Large intestine (tissue), 3 donors: ENCODE results near the gene GNAO1. TPM values are rescaled to one million over a fixed set of nuclear protein-coding genes. Genes with fewer than 3 reads are reported as not detected.

Experiments used
- DNase-seq, 2 donors: peaks; one replicate each; pipeline versions ENCODE4 v3.0.0 to v3.0.0-alpha.2; 2013
- H3K27ac ChIP-seq: one replicate; pipeline ENCODE4 v1.5.1; 2013; ENCODE audit warnings: low read length
- H3K27me3 ChIP-seq: 2 replicates; pipeline ENCODE4 v1.6.1; 2013; ENCODE audit warnings: low read length; ENCODE audit not compliant: control insufficient read depth, insufficient read depth
- H3K36me3 ChIP-seq: 2 replicates; pipeline ENCODE4 v1.6.1; 2013; ENCODE audit warnings: low read length; ENCODE audit not compliant: control insufficient read depth, insufficient read depth
- H3K4me1 ChIP-seq: one replicate; pipeline ENCODE4 v1.6.1; 2013; ENCODE audit warnings: low read length; ENCODE audit not compliant: control insufficient read depth, insufficient read depth
- H3K4me3 ChIP-seq: one replicate; pipeline ENCODE4 v1.5.1; 2013; ENCODE audit warnings: low read length
- H3K9me3 ChIP-seq: one replicate; pipeline ENCODE4 v1.6.1; 2013; ENCODE audit warnings: mild to moderate bottlenecking, low read depth, low read length, moderate library complexity; ENCODE audit not compliant: control insufficient read depth
- WGBS: methylation state at CpG from one replicate; pipeline ENCODE4 v1.1.5; 2013; ENCODE audit warnings: low lambda C conversion rate; ENCODE audit not compliant: insufficient coverage; 5-methylcytosine and 5-hydroxymethylcytosine counted together
- polyA plus RNA-seq: library from polyadenylated mRNA; unstranded; fragments of 120-200 nt; gene quantifications from one replicate; pipeline ENCODE4 v1.2.1, GENCODE V29; 2013

Gene GNAO1
- polyA plus RNA-seq, 1 donor: 15.9 TPM

DNA sequence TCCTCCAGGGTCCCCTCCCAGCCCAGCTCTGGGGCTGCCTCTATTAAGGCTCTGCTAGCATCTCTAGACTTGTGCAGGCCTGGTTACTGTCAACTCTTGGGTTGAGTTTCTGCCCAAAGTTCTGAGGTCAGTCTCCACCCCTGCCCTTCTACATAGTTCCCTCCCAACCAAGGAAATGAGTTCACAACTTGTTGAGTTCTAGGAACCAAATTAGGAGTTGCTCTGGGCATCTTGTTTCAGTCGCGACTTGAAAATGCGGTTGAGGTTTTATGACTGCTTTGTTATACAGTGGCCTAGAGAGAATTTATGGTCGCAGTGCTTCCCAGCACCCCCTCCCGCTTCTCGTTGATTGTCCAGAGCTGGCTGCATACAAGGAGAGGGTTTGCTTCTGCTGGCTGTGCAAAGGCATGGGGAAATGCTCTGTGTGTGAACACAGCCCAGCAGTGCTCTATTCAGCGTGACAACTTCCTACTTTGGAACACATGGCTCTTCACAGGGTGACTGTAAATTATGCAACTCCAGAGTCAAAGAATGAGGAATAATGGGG is 20.2 kb downstream of the GNAO1 start:
- no peaks in the 10 kb centered on the region for H3K36me3 ChIP-seq
- 40% methylated on average over 1 of the region's 7 CpGs for WGBS
- peak in 1 of 2 donors; percentile 26 for DNase-seq
- no peaks in the 10 kb centered on the region for H3K9me3 ChIP-seq
- peaks cover 7% of the 10 kb centered on the region for H3K27me3 ChIP-seq
- H3K27ac ChIP-seq: peak overlapping the region; percentile 32
- H3K4me3 ChIP-seq: no peak overlapping the region
- H3K4me1 ChIP-seq: no peaks in the 10 kb centered on the region

DNA sequence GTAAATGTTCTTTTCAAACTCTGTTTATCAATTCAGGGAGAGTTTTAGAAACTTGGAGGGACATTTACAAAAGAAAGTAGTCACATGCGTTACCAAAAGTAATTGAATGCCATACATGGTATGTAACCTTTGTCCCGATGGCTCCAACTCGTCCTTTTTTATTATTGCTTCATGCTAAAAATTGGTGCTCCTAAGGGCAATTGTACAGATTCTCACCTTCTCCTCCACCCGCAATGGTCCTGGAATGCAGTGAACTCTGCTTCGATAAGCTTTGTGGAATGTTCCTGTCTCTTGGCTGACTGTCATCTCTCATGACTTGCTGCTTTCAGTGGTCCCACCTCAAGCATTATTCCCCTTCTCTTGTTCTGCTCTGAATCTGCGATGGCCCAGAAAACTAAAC is 20.9 kb downstream of the GNAO1 start:
- no peaks in the 10 kb centered on the region for H3K36me3 ChIP-seq
- WGBS: 20% methylated on average over 1 of the region's 6 CpGs
- no peaks in the 10 kb centered on the region for H3K4me1 ChIP-seq
- peak overlapping the region; percentile 31 for H3K27ac ChIP-seq
- H3K27me3 ChIP-seq: peaks cover 7% of the 10 kb centered on the region
- H3K4me3 ChIP-seq: no peak overlapping the region
- no peak for DNase-seq
- H3K9me3 ChIP-seq: no peaks in the 10 kb centered on the region

DNA sequence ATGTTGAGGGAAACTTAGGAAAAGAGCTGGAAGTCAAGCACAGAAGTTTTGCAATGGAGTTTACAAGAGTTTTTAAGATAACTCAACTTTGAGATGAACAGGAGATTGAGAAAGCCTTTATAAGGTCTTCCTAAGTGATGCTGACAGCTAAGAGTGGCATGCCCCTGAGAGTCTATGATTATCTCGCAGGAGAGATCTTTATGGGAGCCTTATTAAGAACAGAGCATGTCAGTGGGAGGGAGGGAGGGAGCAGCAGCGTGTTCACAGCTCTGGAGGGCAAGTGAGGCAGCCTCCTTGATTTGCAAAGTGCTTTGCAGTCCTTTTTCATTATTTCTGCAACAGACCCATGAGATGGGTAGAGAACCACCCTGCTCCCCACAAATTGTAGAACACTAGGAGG is 30.7 kb downstream of the GNAO1 start:
- H3K4me3 ChIP-seq: no peak overlapping the region
- no peak overlapping the region for H3K27ac ChIP-seq
- H3K9me3 ChIP-seq: no peaks in the 10 kb centered on the region
- no CpG with 5 or more reads among the region's 2 CpGs for WGBS
- peaks cover 3% of the 10 kb centered on the region for H3K27me3 ChIP-seq
- no peaks in the 10 kb centered on the region for H3K36me3 ChIP-seq
- H3K4me1 ChIP-seq: no peaks in the 10 kb centered on the region
- DNase-seq: no peak

DNA sequence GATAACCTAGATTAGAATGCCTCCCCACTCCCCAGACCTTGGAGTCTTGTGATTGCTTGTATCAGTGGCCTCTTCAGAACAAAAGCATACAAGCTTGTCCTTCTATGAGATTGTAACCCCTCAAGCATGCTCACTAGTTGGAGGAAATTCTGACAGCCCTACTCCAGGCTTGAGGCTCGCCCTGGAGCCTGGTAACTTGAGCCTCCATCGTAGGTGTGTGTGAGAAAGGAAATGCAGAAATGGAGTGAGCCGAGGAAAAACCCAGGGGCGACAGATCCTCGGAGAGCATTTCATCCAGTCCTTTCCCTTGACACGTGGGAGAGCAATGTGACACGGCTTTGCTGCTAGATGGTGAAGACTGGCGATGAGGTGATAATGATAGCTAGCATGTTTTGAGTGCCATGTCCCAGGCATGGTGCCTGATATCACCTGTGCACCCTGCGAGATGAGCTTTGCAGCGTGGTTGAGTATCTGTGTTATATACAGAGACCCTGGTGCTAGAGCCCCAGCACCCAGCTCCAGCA is 31.2 kb downstream of the GNAO1 start:
- DNase-seq: no peak
- peaks cover 3% of the 10 kb centered on the region for H3K27me3 ChIP-seq
- H3K9me3 ChIP-seq: no peaks in the 10 kb centered on the region
- no peaks in the 10 kb centered on the region for H3K4me1 ChIP-seq
- H3K27ac ChIP-seq: no peak overlapping the region
- no peaks in the 10 kb centered on the region for H3K36me3 ChIP-seq
- no CpG with 5 or more reads among the region's 10 CpGs for WGBS
- no peak overlapping the region for H3K4me3 ChIP-seq

DNA sequence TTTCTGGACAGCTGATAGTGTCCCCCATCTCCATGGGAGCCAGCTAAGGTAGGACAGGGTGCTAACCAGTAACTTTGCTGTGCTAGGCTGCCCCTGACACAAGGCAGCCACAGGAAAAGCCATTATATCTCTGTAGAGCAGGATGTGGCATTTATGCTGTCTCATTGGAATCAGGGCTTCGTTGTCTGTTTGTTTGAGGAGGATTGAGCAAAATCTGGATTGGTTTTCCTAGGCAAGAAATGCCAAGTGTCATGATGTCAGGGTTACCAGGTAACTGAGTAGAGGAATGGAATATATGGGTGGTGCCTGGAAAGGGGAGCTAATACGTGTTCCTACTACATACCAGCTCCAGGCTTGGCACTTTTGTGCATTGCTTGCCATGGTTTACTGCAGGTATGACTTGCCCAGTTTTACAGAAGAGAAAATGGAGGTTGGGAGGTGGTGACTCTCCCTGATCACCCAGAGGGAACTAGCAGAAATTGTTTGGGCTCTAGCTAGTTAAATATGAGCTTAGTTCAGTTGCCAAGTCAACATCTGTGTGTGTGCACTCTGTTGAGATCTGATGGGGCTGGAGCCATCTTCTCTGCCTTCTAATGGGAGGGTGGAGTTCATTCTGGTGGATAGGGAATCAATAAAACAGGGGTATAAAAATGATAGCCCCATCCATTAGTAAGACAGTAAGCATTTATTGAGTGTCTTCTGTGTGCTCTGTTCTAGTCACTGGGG is 33.9 kb downstream of the GNAO1 start:
- no CpG with 5 or more reads among the region's 2 CpGs for WGBS
- Histone ChIP-seq H3K4me3 (no peak overlapping the region), H3K9me3 (no peaks in the 10 kb centered on the region), H3K27me3 (peaks cover 3% of the 10 kb centered on the region), H3K4me1 (no peaks in the 10 kb centered on the region), H3K27ac (no peak overlapping the region), H3K36me3 (no peaks in the 10 kb centered on the region)
- no peak for DNase-seq

DNA sequence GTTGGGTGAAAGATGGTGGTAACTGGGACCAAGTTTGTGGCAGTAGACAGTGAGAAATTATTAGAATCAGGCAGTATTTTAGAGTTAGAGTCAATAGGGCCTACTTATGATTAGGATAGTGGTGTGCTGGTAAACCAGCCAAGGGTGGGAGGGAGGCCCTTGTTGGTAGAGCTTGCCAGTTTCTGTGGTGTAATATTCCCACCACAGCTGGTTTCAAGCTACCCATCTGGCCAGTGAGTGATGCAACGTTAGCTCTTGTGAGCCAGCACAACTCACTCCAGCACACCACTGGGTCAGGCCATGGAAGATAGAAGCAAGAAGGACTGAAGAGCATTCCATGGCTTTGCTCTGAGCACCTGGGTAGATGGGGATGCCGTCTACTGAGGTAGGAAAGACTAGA is 34.9 kb downstream of the GNAO1 start:
- no peaks in the 10 kb centered on the region for H3K9me3 ChIP-seq
- no peak overlapping the region for H3K4me3 ChIP-seq
- no peaks in the 10 kb centered on the region for H3K4me1 ChIP-seq
- H3K27ac ChIP-seq: no peak overlapping the region
- no CpG with 5 or more reads among the region's 2 CpGs for WGBS
- H3K36me3 ChIP-seq: no peaks in the 10 kb centered on the region
- no peak for DNase-seq
- peaks cover 3% of the 10 kb centered on the region for H3K27me3 ChIP-seq

DNA sequence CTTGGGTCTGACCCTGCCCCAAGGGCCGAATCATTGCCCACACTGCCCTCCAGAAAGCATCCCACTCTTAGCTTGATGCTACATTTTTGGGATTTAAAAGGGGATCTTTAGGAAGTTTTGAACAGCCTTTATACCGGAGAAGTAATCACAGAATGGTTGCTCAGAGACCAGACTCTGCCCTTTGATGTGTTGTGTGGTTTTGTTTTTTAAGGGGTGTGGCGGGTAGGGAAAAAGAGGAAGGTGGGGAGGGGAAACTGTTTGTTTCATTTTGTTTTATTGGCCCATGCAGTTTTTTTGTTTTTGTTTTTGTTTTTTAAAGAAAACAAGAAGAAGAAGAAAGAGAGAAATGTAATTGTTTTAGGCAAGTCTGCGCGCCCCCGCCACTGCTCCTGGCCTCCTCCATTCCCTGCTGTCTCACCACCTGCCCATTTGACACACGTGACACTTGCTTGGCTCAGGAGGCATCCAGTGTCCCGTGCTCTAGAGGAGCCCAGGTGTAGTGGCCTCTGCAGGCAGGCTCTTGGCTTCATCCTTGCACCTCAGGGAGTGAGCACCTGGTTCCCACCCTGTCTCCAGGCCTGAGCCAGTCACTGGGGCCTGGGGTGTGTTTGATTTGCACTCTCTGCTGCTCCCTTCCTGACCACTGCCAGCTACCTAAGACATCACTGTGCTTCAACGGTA is 35.7 kb downstream of the GNAO1 start:
- no peak overlapping the region for H3K4me3 ChIP-seq
- H3K27ac ChIP-seq: no peak overlapping the region
- no peak for DNase-seq
- no peaks in the 10 kb centered on the region for H3K4me1 ChIP-seq
- peaks cover 3% of the 10 kb centered on the region for H3K27me3 ChIP-seq
- H3K9me3 ChIP-seq: no peaks in the 10 kb centered on the region
- WGBS: 57% methylated on average over 1 of the region's 9 CpGs
- no peaks in the 10 kb centered on the region for H3K36me3 ChIP-seq

DNA sequence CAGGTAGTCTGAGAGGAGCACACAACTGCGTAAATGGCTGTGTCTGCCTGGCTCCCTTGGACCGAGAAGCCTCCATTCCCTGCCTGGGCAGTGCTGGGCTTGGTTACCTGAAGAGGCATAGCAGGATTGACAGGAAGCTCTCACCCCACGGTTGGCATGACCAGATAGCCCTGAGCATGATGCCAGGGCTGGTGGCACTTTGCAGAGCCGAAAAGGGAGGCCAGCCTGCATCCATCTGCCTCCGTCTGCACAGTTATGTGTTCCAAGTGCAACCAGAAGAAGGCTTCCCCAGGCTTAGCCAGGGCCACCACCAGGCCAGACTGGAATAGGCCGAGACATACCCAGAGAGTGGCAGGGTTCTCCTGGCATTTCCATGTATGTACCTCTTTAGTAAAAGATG is 36.6 kb downstream of the GNAO1 start:
- H3K4me3 ChIP-seq: no peak overlapping the region
- no CpG with 5 or more reads among the region's 6 CpGs for WGBS
- no peaks in the 10 kb centered on the region for H3K27me3 ChIP-seq
- H3K4me1 ChIP-seq: no peaks in the 10 kb centered on the region
- H3K9me3 ChIP-seq: no peaks in the 10 kb centered on the region
- no peak for DNase-seq
- H3K27ac ChIP-seq: no peak overlapping the region
- no peaks in the 10 kb centered on the region for H3K36me3 ChIP-seq

DNA sequence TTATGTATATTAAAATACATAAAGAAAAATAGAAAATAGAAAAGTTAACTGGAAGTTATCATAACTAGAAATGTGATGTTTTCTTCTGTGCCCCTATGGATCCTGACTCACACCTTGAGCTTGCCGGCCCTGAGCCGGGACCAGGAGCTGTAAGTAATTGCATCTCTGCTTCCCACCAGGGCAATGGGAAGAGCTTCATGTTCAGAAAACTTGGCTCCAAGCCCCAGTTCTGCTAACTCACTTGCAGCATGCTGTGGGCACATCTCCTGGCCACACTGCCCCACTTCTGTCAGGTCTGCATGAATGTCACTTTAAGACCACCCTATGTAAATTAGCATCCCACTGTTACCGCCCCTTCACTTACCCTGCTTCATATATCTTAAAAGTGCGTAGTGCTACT is 37.2 kb downstream of the GNAO1 start:
- H3K4me1 ChIP-seq: no peaks in the 10 kb centered on the region
- no peak overlapping the region for H3K27ac ChIP-seq
- no peaks in the 10 kb centered on the region for H3K27me3 ChIP-seq
- WGBS: no CpG with 5 or more reads among the region's 4 CpGs
- no peaks in the 10 kb centered on the region for H3K36me3 ChIP-seq
- H3K9me3 ChIP-seq: no peaks in the 10 kb centered on the region
- no peak overlapping the region for H3K4me3 ChIP-seq
- DNase-seq: no peak

DNA sequence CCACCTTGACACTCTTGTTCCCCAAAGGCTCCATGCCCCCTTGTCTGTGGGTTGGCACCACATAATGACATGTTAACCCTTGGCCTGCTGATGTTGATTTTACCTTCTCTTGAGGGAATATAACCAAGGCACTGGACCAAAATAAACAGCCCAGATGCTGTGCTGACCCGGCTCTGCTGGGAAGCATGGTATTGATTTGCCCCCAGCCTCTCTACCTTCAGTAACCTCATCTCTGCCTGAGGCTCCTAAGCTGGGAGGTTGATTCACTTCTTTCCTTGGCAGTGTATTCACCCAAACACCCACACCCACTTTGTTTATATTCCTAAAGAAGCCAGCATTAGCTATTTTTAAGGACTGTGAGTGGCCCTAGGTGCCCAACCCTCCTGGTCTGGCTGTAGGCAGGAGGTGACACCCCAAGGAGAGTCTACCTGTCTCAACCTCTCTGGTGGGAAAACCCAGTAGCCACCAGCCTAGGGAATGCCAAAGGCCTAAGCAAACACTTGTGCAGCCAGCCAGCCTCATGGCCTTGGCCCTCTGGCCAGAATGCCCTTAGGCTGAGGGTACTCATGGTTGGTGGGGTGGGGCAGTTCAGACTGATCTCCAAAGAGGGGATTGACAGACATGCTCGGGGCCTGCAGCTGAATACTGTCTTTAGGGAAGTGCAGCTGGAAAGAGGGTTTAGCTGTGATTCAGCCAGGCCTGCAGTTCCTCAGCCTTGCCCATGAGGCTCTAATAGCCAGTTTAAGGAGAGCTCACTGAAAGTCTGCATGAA is 42.7 kb downstream of the GNAO1 start:
- H3K27me3 ChIP-seq: no peaks in the 10 kb centered on the region
- no peak overlapping the region for H3K4me3 ChIP-seq
- no CpG with 5 or more reads among the region's 2 CpGs for whole genome bisulfite sequencing
- DNase-seq: no peak
- no peaks in the 10 kb centered on the region for H3K36me3 ChIP-seq
- no peak overlapping the region for H3K27ac ChIP-seq
- H3K4me1 ChIP-seq: no peaks in the 10 kb centered on the region
- no peaks in the 10 kb centered on the region for H3K9me3 ChIP-seq
